Measurements from ENCODE around the gene PLA2G2F.

Gene PLA2G2F

GRCh38 chr1:20143318-20143717 is 4.2 kb downstream of the PLA2G2F start:
- no peak overlapping the region for H3K4me3 ChIP-seq (ENCODE audit: low read depth, low read length)
- TF ChIP-seq, protein P1, sequence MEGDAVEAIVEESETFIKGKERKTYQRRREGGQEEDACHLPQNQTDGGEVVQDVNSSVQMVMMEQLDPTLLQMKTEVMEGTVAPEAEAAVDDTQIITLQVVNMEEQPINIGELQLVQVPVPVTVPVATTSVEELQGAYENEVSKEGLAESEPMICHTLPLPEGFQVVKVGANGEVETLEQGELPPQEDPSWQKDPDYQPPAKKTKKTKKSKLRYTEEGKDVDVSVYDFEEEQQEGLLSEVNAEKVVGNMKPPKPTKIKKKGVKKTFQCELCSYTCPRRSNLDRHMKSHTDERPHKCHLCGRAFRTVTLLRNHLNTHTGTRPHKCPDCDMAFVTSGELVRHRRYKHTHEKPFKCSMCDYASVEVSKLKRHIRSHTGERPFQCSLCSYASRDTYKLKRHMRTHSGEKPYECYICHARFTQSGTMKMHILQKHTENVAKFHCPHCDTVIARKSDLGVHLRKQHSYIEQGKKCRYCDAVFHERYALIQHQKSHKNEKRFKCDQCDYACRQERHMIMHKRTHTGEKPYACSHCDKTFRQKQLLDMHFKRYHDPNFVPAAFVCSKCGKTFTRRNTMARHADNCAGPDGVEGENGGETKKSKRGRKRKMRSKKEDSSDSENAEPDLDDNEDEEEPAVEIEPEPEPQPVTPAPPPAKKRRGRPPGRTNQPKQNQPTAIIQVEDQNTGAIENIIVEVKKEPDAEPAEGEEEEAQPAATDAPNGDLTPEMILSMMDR (IDR thresholded peaks at IDR 0.05; ENCODE audit: low read depth, low read length): no peak

DNA sequence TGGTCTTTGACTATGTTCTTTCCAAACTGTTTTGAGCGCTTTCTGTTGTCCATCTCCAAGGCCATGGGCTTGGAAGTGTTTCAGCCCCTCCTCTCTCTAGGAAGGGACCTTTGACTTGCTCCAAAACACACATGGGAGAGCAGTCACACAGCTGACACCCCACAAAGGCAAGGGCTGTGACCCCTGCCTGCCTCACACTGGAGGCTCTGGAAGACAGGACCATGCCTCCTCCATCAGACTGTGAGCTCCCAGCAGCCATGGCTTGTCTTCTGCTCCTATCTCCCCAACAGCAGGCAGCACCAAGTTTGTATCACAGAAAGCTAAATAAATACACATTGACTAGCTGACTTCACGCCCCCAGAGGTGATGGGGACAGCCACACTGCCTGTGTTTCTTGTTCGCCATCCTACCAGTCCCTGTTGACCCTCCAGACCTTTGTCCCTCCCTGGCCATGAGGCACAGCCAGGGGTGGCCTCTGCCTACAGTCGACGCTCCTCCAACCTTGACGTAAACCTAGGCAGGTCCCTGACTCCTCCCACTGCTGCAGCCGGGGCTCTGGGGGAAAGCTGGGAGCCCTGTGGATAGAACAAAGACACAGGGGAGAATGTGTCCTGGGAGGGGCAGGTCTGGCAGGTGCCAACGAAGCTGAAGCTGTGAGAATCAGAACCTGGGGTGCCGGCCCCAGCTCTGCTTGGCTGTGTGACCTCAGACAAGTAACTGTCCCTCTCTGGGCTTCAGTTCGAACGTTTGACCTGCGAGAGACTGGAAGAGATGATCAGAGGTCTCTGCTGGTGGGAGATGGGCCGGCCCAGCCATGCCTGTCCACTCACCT is 4.8 kb downstream of the PLA2G2F start:
- TF ChIP-seq, protein P1 (IDR thresholded peaks at IDR 0.05; ENCODE audit: low read depth, low read length): no peak
- H3K4me3 ChIP-seq (ENCODE audit: low read depth, low read length): no peak overlapping the region

GRCh38 chr1:20147846-20148570 is 8.9 kb downstream of the PLA2G2F start:
- TF ChIP-seq, protein P1 (IDR thresholded peaks at IDR 0.05; ENCODE audit: low read depth, low read length): no peak

DNA sequence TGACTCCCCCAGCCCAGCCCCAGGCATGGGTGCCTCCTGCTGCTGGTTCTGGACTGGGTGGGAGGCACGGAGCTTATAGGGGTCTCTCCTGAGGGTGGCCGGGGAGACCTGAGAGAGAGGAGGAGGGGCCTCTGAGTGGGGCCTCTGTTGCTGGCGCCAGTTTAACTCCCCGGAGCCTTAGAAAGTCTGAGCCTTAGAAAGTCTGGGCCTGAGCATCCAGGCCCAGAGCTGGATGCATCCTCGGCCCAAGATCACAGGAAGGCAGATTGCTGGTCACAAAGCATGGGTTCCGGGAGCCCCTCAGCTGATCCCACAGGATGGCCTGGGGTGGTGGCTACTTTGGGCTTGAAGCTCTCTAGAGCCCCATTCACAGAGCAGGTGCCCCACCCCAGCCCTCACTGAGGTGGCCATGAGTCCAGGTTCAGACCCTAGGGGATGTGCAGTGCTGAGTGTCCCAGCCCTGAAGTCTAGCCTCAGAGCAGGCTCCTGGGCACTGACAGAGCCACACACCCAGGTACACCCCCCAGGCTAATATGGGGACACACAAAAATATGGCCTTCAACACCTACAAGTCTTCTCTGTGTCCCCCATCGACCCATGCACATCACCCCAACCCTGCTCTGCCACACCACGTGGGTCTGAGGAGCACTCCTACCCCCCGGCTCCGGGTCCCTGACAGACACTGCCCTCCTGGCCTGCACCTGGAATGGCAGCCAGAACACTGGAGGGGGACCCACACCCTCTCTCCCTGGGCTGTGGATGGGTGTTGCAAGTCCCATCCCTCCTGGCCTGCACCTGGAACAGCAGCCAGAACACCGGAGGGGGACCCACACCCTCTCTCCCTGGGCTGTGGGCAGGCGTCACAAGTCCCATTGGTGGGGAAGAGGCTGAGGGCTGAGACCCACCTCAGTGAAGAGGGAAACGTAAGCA is 9.7 kb downstream of the PLA2G2F start:
- TF ChIP-seq, protein P1 (IDR thresholded peaks at IDR 0.05; ENCODE audit: low read depth, low read length): no peak

More at GRCh38 chr1:20147846-20148570, 8.9 kb downstream of the PLA2G2F start:
- H3K4me3 ChIP-seq (ENCODE audit: low read depth, low read length): no peak overlapping the region

GRCh38 chr1:20149601-20150325 is 10.6 kb downstream of the PLA2G2F start:
- TF ChIP-seq, protein P1 (IDR thresholded peaks at IDR 0.05; ENCODE audit: low read depth, low read length): no peak
- no peak overlapping the region for H3K4me3 ChIP-seq (ENCODE audit: low read depth, low read length)

More for the DNA sequence above, 9.7 kb downstream of the PLA2G2F start:
- no peak overlapping the region for H3K4me3 ChIP-seq (ENCODE audit: low read depth, low read length)

DNA sequence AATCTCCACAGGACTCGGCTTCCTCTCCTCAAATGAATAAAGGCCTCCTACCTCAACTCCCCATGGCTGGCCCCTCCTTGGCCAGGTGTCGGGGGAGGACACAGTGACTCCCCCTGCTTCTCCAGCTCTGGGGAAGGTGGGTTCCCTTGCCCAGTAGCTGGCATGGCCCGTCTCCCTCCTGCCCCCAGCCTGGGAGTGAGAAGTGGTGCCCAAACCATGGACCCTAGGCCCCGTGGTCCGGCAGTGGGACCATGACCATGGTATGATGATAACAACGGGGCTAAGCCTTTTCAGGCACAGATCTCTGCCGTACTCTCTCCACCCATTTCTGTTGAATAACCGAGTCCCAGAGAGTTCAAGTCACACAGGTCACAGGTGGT is 11.2 kb downstream of the PLA2G2F start:
- no peak overlapping the region for H3K4me3 ChIP-seq (ENCODE audit: low read depth, low read length)
- TF ChIP-seq, protein P1 (IDR thresholded peaks at IDR 0.05; ENCODE audit: low read depth, low read length): no peak

Measured in WI38 (cell line).